Kidney tubule cell (primary cell): ENCODE measurements around the gene MCF2L.
"Not testable (repeated sequence)": the region's sequence is repeated elsewhere in the genome, so short reads cannot be mapped to it uniquely, and the experiment has no call there.

ENCODE experiments used
- DNase-seq: peaks from one replicate; pipeline ENCODE4 v3.0.0-alpha.2; 2018; ENCODE audit warnings: low spot score

Gene MCF2L

DNA sequence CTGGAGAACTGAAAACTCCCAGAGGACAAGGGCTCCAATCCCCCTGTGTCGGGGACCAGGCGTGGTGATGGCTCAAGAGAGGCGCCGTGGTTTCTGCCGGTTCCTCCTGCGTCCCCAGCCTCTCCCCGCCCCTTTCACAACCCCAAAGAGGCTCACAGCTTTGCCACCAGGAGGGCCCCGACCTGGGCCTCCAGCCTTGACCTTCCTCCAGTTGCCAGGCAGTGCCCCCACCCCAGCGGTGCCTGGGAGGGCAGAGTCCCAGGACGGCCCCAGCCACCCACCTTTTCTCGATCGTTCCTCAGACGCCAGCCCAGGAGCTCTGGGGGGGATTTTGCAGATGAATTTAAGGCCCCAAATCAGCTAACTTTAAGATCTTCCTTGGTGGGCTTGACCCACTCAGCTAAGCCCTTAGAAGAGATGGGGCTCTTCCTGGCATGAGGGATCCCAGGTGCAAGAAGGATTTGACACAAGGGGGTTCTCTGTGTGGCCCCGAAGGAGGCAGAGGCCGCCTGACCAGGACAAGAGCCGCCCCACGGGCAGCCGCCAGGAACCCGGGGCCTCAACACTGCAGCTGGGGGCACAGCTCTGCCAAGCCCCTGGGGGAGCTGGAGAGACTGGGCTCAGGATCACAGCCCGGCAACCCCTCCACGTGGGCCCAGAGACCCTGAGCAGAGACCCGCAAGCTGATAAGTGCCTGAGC is 47.0 kb downstream of the MCF2L start:
- DNase-seq = no peak

DNA sequence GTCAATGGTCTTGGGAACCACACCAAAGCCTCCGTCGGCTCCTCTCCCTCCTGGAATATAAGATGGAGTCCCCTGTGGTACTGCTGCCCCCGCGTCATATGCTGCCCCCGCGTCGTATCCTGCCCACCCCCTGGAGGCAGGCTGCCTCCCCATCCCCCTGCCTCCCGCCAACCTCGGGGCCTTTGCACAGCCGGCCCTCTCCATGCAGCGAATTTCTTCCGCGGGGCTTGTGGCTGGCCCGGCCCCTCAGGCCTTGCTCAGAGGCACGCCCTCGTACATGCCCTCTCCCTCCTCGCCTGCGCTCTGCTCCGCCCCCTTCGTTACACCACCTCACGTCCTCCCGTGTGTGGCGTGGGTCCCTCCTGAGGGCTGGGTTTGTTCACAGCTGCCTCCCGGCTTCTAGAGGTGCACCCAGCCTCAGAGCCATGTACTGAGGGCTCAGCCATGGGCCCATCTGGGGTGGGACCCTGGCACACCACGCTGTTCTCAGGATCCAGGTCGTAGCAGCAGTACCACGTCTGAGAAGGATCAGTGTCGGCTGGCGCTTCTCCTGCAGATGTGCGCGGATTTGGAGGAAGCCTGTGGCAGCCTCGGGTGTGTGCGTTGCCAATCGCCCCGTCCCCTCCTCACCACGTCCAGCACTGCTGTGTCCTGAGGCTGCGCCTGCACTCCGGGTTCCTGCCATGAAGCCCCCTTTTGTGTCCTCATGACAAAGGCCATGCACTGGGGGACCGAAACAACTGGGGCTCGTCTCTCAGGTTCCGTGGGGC is 47.7 kb downstream of the MCF2L start:
- DNase-seq = no peak

DNA sequence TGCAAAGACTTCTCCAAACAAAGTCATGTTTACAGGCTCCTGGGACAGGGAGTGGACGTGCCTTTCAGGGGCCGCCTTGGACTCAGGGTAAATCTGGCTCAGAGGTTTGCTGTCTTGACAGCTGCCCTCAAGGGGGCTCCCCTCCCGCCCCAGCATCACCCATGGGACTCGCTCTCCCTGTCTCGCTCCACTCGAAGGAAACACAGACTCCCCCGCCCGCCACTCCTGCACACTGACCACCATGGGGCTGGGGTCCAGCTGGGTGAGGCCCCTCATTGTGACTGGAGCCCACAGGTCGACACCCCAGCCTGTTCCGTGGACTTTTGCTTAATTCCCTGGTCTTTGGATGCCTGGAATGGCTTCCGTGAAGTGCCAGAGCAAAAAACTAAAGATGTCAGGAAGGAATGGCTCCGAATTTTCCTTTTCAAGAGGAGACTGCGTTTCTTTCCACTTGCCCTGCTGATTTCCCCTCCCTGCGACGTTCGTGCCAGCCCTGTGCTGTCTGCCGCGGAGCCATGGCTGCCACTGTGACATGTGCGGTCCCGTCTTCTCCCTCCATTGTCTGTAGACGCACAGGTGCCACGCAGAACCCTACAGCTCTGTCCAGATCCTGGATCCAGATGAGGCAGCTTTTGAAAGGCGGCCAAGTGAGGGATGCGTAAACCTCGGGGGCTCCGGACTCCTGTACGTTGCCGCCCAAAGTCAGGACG is 48.6 kb downstream of the MCF2L start:
- DNase-seq = no peak

DNA sequence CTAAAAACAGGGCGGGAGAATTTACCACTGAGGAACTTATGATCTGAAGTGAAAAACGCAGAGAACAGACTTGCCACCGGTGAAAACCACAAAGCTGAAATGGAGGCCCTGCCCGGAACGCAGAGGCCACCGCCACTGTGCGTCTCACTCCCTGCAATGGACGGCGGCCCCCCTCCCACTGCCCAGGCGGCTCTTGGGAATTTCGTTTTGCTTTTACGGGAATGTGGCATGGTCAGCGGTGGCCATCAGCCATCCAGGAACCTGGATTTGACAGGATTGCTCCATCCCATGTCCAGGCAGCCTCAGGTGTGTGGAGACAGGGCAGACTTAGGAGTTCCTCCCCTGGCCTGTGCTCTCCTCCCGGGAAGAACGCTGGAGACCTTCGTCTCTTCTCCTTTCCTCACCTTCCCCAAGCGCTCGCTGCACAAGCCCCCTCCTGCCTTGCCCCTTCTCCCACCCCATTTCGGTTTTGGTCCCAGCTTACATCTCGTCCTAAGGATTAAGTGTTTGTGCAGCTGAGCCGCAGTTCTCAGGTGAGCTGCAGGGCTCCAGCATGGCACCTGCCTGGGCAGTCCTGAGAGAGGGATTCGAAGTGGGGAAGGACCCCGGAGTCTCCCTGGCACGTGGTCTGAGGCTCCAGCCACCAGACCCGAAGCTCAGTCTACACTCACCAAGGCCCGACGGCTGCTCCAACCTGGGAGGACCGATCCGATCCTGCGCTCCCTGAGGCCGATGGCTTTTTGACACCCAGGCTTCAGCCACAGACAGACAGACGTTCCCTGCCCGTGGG is 49.9 kb downstream of the MCF2L start:
- no peak for DNase-seq

DNA sequence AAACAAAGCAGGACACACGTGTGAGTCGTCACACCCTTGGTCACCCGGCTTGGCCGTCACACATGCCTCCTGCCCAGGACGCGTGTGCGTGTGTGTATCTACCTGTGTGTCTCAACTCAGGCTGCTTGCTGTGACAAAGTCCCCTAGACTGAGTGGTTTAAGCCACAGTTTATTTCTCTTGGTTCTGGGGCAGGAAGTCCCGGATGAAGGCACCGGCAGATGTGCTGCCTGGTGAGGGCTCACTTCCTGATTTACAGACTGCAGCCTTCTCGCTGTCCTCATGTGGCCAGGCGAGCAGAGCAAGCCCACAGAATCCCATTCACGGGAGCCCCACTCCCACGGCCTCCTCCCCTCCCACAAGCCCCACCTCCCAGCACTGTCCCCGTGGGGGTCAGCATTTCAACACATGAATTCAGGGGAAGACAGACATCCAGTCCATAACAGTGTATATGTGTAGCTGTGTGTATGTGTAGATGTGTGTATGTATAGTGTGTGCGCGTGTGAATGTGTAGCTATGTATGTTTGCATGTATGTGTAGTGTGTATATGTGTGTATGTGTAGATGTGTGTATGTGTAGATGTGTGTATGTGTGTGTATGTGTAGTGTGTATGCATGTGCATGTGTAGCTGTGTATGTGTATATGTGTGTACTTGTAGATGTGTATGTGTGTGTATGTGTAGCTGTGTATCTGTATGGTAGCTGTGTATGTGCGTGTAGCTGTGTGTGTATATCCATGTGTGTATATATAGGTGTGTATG is 51.5 kb downstream of the MCF2L start:
- no peak for DNase-seq

DNA sequence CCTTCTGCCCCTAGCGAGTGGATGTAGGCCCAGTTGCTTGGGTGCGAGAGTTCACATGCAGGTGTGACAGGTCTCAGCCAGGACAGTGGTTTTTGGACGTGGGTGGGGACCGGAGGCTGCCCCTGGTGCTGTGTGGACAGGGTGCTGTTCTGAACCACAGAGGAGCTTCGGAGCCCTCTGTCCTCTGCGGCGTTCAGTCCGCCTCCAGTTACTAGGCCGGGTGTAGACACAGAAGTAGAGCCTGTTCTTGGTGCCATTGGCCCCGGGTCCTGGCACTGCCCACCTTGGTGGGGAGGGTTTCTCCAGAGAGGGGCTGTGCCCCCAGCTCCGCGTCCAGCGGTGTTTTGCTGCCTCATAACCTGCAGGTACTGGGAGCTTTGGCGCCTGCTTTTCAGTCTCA is 52.4 kb downstream of the MCF2L start:
- no peak for DNase-seq

DNA sequence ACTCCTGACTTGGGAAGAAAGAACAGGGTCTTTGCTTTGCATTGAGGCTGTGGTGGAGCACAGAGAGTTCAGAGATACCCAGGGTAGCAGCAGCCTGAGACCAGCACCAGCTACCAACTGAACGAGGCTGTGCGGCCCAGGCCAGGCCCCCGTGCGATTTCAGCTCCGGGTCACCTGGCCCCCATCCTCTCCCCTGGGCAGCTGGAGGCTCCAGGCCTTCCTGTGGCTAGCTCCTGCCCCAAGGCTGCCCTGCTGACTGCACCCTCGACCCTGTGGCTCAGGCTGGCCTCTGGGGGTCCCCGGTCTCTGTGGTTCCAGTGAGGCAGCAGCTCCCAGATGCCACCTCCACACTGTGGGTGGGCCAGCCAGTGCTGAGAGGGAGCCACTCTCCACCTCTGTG is 52.8 kb downstream of the MCF2L start:
- no peak for DNase-seq

DNA sequence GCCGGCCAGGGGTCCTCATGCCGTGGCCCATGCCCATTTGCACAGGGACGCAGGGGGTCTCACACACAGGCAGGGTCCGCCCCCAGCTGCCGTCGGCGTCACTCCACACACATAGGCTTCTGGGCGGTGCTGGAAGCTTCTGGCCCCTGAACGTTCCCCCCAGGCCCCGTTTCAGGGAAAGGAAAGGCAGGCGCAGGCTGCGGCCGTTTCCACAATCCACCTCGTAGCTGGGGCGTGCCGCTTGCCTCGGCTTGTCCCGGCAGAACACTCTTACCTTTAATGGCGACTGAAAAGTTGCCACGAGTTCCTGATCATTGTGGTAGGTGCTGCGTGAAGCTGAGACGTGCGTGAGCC is 53.4 kb downstream of the MCF2L start:
- DNase-seq = no peak

DNA sequence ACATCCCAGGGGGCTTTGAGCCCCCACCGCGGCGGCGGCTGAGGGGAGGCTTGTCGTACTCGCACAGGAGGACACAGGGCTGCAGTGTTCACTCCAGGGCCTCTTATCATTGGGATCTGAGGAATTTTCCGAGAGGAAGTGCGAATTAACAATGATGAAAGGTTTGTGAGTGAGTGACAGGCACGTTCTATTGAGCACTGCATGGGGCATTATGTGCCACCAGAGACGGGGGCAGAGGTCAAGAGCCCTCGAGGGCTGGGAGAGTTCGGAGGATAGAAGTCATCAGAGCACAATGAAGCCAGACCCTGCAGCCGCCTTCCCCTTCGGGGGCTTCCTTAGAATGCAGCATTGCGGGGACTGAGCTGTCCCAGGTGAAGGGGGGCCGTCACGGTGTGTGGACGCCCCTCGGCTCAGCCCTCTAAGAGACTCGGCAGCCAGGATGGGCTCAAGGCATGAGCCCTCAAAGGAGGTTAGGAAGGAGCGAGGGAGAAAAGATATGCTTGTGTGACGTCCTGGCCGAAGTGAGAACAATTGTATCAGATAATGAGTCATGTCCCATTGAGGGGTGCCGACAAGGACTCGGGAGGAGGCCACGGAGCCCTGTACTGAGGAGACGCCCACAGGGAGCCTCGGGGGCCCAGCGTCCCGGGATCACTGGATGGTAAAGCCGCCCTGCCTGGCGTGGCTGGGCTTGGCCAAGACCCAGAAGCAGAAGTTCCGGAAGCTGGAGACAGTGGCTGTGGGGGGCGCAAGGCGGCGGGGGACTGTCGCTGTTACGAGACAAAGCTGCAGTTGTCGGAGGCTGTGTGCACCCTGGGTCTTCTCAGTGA is 53.9 kb downstream of the MCF2L start:
- no peak for DNase-seq

DNA sequence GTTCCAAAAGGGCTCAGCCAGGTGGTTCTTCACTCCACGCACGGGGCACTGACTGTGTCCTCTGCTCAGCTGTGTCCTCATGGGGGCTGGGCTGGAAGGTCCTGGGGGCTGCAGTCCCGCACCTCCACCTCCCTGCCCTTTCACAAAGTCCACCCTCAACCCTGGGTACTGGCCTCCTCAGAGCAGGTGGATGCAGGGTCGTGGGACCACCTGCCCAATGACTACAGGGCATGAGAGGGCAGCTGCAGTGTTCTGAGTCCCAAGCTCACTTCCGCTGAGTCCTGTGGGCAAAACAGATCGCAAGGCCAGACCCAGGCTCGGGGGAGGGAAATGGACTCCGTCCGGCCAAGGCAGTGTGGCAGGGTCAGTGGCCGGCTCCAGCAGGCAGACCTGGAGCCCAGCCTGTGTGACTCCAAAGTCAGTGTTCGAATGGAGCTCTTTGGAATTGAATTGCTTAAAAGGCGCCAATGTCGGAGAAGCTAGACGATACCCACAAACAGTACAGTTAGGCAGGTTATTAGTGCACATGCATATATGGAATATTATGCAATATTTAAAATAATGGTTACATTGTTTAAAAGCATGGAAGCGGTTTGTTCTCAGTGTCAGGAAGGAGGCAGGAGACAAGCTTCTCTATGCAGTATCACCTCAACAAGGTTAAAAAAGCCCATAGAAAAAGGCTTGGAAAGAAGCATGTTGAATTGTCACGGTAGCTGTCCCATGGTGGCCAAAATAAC is 54.8 kb downstream of the MCF2L start:
- DNase-seq = no peak

DNA sequence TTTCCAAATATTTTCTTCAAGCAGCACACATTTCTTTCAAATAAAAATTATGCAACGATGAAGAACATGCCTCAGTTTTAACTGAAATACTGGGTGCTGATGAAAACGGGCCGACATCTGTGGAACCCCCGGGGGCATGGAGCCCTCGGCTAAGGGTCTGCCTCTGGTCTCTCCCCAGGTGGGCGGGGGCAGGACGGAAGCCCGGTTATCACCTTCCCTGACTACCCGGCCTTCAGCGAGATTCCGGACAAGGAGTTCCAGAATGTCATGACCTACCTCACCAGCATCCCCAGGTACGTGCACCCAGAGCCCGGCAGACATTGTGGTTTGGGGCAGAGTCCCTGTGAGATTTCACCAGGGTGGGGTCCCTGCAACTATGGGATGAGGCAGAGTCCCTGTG is 55.5 kb downstream of the MCF2L start:
- DNase-seq = no peak

DNA sequence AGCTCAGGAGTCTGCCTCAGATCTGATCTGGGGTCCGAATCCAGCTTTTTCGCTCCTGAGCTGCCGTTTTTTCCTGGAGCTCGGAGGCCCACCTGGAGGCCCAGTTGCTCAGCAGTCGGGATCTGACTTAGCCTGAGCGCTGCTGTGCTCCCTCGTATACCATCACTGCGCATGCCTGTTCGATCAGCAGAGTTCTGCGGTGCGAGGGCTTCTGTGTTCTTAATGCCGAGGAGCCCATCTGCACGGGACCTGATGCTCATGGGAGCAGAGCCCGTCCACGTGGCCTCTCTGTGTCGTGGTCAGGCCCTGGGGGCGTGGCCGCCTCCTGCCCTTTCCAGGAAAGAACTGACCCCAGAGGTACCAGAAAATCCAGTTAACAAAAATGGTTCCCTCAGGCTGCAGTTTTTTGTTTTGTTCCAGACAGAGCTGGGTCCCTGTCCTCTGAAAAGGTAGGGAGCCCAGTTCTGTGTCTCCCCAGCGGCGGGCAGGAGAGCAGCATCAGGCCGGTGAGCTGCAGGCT is 57.4 kb downstream of the MCF2L start:
- DNase-seq = no peak

DNA sequence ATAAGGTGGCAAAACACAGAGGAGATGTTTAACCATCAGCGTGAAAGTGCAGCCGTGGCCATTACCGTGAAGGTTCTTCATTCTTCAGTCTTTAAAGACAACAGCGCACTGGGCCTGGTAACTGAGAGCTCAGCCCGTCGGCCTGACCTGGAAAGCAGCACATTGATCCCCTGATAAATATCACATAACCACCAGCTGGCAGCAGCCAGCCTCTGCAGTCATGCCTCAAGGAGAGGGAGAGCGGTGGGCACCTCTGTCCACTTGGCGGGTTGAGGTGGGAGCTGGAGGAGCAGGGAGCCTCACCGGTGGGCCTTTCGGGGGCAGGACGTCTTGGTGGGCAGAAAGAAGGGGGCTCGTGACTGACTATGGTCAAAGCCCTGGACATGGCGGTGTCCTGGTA is 58.1 kb downstream of the MCF2L start:
- DNase-seq = no peak

DNA sequence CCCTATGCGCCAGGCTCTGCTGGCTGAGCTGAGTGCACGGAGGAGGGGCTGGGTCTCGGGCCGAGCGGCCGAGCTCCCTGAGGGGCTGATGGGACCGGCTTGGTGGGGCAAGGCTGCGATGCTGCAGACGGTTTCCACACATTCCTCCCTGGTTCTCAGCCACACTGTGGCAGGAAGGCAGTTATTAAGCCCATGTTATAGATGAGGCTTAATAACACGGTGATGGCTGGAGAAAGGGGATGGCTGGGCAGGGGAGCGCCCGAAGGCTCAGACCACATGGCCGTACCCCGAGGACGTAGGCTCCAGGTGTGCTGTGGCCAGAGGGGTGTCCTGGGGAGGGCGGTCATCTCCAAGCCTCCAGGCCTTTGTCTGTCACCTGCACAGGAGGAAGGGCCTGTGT is 58.6 kb downstream of the MCF2L start:
- no peak for DNase-seq

DNA sequence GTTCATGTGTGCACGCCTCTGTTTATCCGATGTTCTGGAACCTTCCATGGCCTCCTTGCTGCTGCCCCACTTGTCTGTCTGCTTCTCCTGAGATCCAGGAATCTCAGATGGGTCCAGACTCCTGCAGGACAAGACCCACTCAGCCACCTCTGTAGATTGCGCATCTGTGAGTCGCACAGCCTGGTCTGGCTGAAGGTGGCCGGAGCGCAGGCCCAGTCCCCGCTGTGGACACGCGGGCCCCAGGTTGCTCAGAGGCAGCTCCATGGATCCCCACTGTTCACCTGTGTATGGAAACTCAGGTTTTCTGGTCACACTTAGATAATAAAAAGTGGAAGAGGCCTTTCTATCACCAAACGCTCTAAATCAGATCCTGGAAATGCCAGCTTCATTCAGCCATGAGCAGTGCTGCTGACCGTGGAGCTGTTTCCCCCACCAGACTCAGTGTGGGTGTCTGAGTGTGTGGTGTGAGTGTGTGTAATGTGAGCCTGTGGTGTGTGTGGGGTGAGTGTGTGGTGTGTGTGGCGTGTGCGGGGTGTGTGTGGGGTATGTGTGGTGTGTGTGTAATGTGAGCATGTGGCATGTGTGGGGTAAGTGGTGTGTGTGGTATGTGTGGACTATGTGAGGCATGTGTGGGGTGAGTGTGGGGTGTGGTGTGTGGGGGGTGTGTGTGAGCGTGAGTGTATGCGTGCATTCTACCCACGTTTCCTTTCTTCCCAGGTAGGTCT is 59.5 kb downstream of the MCF2L start:
- peak; percentile 16 for DNase-seq

DNA sequence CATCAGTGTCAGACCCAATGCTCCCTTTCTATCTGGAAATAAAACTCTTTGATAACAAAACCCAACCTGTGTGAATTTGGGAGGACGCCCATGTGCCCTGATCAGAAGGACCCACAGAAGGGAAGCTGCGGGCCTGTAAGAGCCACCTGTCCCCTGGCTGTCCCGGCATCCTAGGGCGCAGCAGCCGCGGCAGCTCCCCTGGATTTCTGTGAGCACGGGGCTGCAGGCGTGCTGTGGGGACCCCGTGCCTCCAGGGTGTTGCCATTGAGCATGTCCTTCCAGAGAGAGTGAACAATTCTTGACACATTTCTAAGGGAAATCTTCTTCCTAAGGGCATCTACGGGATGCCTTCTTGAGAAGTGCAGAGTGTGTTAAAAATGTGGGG is 60.0 kb downstream of the MCF2L start:
- no peak for DNase-seq

DNA sequence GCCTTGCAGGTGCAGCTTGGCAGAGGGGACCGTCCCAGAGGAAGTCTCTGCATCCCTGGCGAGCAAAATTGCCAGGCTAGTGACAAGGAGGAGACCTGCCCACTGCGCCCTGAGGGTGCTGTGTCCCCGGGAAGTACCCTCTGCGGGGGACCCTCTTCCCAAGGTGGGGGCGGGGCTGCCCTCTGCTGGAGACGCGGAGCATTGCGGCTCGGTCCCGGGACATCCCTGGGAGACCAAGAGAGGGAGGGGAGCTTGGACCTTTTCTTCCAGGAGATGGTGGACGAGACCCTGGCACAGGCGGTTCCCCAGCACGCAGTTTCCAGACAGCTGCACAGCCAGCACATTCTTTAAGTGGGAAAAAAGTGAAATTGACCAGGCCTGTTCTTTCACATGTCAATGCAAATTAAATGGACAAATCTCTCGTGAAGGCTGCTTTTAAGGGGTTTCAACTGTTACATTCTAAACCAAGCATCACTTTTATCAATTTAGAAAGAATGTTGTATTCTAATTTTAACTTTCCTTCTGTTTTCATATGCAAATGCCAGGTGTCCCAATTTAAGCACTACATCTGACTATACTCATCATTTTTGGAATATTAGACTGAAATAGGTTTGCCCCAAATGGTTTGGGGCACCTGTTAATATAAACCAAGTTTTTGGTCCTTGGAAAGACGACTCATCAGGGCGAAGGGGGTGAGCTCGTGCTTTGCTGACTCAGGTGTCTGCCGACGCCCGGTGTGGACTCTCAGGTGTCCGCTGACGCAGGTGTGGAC is 60.7 kb downstream of the MCF2L start:
- DNase-seq = peak; percentile 14

DNA sequence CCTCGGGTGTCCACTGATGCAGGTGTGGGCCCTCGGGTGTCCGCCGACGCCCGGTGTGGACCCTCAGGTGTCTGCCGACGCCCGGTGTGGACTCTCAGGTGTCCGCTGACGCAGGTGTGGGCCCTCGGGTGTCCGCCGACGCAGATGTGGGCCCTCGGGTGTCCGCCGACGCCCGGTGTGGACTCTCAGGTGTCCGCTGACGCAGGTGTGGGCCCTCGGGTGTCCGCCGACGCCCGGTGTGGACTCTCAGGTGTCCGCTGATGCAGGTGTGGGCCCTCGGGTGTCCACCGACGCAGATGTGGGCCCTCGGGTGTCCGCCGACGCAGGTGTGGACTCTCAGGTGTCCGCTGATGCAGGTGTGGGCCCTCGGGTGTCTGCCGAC is 61.2 kb downstream of the MCF2L start:
- not testable (repeated sequence) for DNase-seq
